ENCODE measurements around the gene SLC37A1.

The SLC37A1 gene

GRCh38 chr21:42496839-42497202 lies 16.8 kb upstream of the SLC37A1 start:
- no peak for TF ChIP-seq ZFX (IDR thresholded peaks at IDR 0.05; ENCODE audit: borderline replicate concordance)
- peak overlapping the region; percentile 66 for H3K27ac ChIP-seq

DNA sequence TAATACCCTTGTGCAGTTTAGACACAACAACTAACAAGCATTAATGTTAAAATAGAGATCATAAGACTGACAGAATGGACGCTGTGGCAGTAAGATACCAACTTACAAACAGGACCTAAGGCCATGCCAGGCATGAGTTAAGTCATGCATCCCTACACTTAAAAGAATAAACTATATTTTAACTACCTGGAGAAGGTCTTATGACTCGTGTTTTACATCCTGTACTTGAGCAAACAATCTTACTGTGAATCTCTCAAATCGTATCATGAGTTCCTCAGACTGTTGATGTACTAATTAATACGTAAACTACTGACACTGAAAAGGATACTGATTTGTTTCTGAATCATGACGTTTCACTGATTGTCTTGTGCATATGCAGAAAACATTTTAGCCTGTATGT lies 15.6 kb upstream of the SLC37A1 start:
- peak overlapping the region; percentile 66 for H3K27ac ChIP-seq
- TF ChIP-seq ZFX (IDR thresholded peaks at IDR 0.05; ENCODE audit: borderline replicate concordance) = no peak
- TF ChIP-seq CTCF (IDR thresholded peaks at IDR 0.05) = no peak

GRCh38 chr21:42499444-42500112 lies 14.1 kb upstream of the SLC37A1 start:
- TF ChIP-seq CTCF (IDR thresholded peaks at IDR 0.05) (no peak), ZFX (IDR thresholded peaks at IDR 0.05; ENCODE audit: borderline replicate concordance) (no peak)
- no peak overlapping the region for H3K27ac ChIP-seq

- H3K27ac ChIP-seq = no peak overlapping the region
- TF ChIP-seq CTCF (IDR thresholded peaks at IDR 0.05) (no peak), ZFX (IDR thresholded peaks at IDR 0.05; ENCODE audit: borderline replicate concordance) (no peak)
These were observed 13.4 kb upstream of the SLC37A1 start for GRCh38 chr21:42500225-42500624.

GRCh38 chr21:42500736-42501135 lies 12.9 kb upstream of the SLC37A1 start:
- no peak for TF ChIP-seq ZFX (IDR thresholded peaks at IDR 0.05; ENCODE audit: borderline replicate concordance)
- no peak for TF ChIP-seq CTCF (IDR thresholded peaks at IDR 0.05)
- H3K27ac ChIP-seq = no peak overlapping the region

- H3K27ac ChIP-seq = no peak overlapping the region
- TF ChIP-seq CTCF (IDR thresholded peaks at IDR 0.05) = no peak
- no peak for TF ChIP-seq ZFX (IDR thresholded peaks at IDR 0.05; ENCODE audit: borderline replicate concordance)
These were observed 9.9 kb upstream of the SLC37A1 start for GRCh38 chr21:42503711-42504110.

DNA sequence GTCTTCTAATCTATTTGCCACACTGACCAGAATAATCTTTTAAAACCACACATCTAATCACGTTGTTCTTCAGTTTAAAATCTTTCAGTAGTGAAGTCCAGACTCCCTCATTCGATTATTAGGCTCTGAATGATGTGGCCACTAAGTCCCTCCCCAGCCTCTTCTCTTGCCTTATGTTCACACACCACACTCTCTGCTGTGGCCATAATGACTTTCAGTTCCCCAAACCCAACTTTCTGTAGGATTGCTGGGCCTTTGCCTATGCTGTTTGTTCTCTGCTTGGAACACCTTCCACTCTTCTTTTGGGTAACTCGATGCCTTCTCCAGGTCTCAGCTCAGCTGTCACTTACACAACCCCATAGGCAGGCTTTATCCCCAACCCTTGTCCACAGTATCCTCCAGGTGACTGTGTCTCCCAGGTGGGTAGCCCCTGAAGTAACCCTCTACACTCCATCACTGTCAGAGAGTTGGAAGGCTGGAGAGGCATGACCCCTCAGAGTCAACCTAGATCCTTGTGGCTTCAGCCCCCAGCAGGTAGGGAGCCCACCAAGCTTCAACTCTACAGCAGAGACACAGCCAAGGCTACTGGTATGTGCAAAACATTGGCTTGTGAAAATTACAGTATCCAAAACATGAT lies 8.4 kb upstream of the SLC37A1 start:
- H3K27ac ChIP-seq = no peak overlapping the region
- no peak for TF ChIP-seq ZFX (IDR thresholded peaks at IDR 0.05; ENCODE audit: borderline replicate concordance)
- TF ChIP-seq CTCF (IDR thresholded peaks at IDR 0.05) = no peak

Measured in 22Rv1 (cell line).